HepG2 (cell line): ENCODE results near the gene NR2F1-AS1. TPM values are rescaled to one million over a fixed set of nuclear protein-coding genes. Genes with fewer than 3 reads are reported as not detected.

Experiments used
- CC2D1A ChIP-seq: sonication (generic); formaldehyde crosslinking; IDR thresholded peaks from 2 replicates; pipeline ENCODE4 v1.8.1; 2023; ENCODE audit warnings: mild to moderate bottlenecking, missing genetic modification reagents
- GLI4 ChIP-seq: sonication (generic); formaldehyde crosslinking; IDR thresholded peaks from 2 replicates; pipeline ENCODE4 v1.5.1; 2020; ENCODE audit warnings: missing genetic modification reagents, mild to moderate bottlenecking, moderate library complexity, borderline replicate concordance
- GZF1 ChIP-seq: sonication (generic); formaldehyde crosslinking; IDR thresholded peaks from 2 replicates; pipeline ENCODE4 v1.5.1; 2020; ENCODE audit warnings: mild to moderate bottlenecking, missing genetic modification reagents
- HDAC1 ChIP-seq: sonication (generic); formaldehyde crosslinking; IDR thresholded peaks from 2 replicates; pipeline ENCODE4 v1.5.1; 2020; ENCODE audit warnings: mild to moderate bottlenecking, missing genetic modification reagents
- HDAC2 ChIP-seq: sonication (generic); formaldehyde crosslinking; IDR thresholded peaks from 2 replicates; pipeline ENCODE4 v1.4.0; 2020; ENCODE audit warnings: missing genetic modification reagents
- HHEX ChIP-seq: IDR thresholded peaks from 2 replicates; pipeline ENCODE4 v1.6.1; 2016; ENCODE audit warnings: control low read depth
- HNRNPUL1 ChIP-seq: fragments of 200-400 bp; formaldehyde crosslinking; IDR thresholded peaks from 2 replicates; pipeline ENCODE4 v1.6.1; 2017; ENCODE audit warnings: low read depth, mild to moderate bottlenecking, low read length, moderate library complexity
- IKZF4 ChIP-seq: sonication (generic); formaldehyde crosslinking; IDR thresholded peaks from 2 replicates; pipeline ENCODE4 v1.5.1; 2020; ENCODE audit warnings: borderline replicate concordance, mild to moderate bottlenecking, low read depth, missing genetic modification reagents; ENCODE audit errors: not compliant biosample characterization
- KDM5B ChIP-seq: sonication (generic); formaldehyde crosslinking; IDR thresholded peaks from 2 replicates; pipeline ENCODE4 v1.4.0; 2020; ENCODE audit warnings: missing genetic modification reagents, mild to moderate bottlenecking, borderline replicate concordance
- NFATC3 ChIP-seq: sonication (generic); formaldehyde crosslinking; IDR thresholded peaks from 2 replicates; pipeline ENCODE4 v1.5.1; 2020; ENCODE audit warnings: mild to moderate bottlenecking, missing genetic modification reagents
- RBM39 ChIP-seq: fragments of 200-400 bp; formaldehyde crosslinking; IDR thresholded peaks from one replicate; pipeline ENCODE4 v1.6.1; 2018; ENCODE audit warnings: antibody characterized with exemption, mild to moderate bottlenecking, low read depth, low read length; ENCODE audit not compliant: poor library complexity, severe bottlenecking
- RXRB ChIP-seq: IDR thresholded peaks from 2 replicates; pipeline ENCODE4 v1.6.1; 2016; ENCODE audit warnings: borderline replicate concordance, missing genetic modification reagents, missing compliant biosample characterization
- ZNF362 ChIP-seq: sonication (generic); formaldehyde crosslinking; IDR thresholded peaks from 2 replicates; pipeline ENCODE4 v1.4.0; 2020; ENCODE audit warnings: missing genetic modification reagents, mild to moderate bottlenecking, borderline replicate concordance
- ZNF382 ChIP-seq: sonication (generic); formaldehyde crosslinking; IDR thresholded peaks from 2 replicates; pipeline ENCODE4 v1.5.0; 2020; ENCODE audit warnings: missing genetic modification reagents, mild to moderate bottlenecking, borderline replicate concordance
- ZNF577 ChIP-seq: sonication (generic); formaldehyde crosslinking; IDR thresholded peaks from 2 replicates; pipeline ENCODE4 v1.4.0; 2020; ENCODE audit warnings: mild to moderate bottlenecking, low read depth, missing genetic modification reagents, borderline replicate concordance
- ZNF615 ChIP-seq: sonication (generic); formaldehyde crosslinking; IDR thresholded peaks from 2 replicates; pipeline ENCODE4 v1.5.0; 2020; ENCODE audit warnings: mild to moderate bottlenecking, missing genetic modification reagents, borderline replicate concordance
- ZNF747 ChIP-seq: sonication (generic); formaldehyde crosslinking; IDR thresholded peaks from 2 replicates; pipeline ENCODE4 v1.8.1; 2023; ENCODE audit warnings: missing genetic modification reagents, mild to moderate bottlenecking, borderline replicate concordance
- ZNF768 ChIP-seq: sonication (generic); formaldehyde crosslinking; IDR thresholded peaks from 2 replicates; pipeline ENCODE4 v1.4.0; 2020; ENCODE audit warnings: missing genetic modification reagents
- ZSCAN22 ChIP-seq: sonication (generic); formaldehyde crosslinking; IDR thresholded peaks from 2 replicates; pipeline ENCODE4 v1.4.0; 2020; ENCODE audit warnings: mild to moderate bottlenecking, missing genetic modification reagents
- ZSCAN9 ChIP-seq: IDR thresholded peaks from 2 replicates; pipeline ENCODE4 v1.6.1; 2016; ENCODE audit warnings: borderline replicate concordance
- polyA plus RNA-seq, 8 experiments: library from polyadenylated mRNA; depleted of rRNA in 3 of 8; stranded (reverse) in 7 of 8; unstranded in 1 of 8; fragments of >200 nt; fragmentation: Illumina TruSeq in 4 of 8; extraction: Trizol in 4 of 8; gene quantifications; 2 replicates each; pipeline versions ENCODE4 v1.2.1 to v1.2.3, GENCODE V29; 2011 to 2016; ENCODE audit warnings: low read depth in 4 of 8, missing spikeins in 1 of 8, mixed read lengths in 1 of 8; ENCODE audit not compliant: insufficient read depth in 1 of 8
- total RNA-seq, 5 experiments: library from RNA; depleted of rRNA; stranded (reverse); fragments of >200 nt; fragmentation: Illumina TruSeq; extraction: Trizol; gene quantifications; 2 replicates each; pipeline ENCODE4 v1.2.3, GENCODE V29; 2016; ENCODE audit warnings: low read depth in 1 of 5
- TF ChIP-seq, protein P1 (sequence below): sonication (generic); formaldehyde crosslinking; IDR thresholded peaks from 2 replicates; pipeline ENCODE4 v1.8.0; 2022; ENCODE audit warnings: mild to moderate bottlenecking, missing genetic modification reagents; ENCODE audit not compliant: insufficient replicate concordance
- TF ChIP-seq, protein P2 (sequence below): sonication (generic); formaldehyde crosslinking; IDR thresholded peaks from 2 replicates; pipeline ENCODE4 v1.5.0; 2020; ENCODE audit warnings: mild to moderate bottlenecking, missing genetic modification reagents
- TF ChIP-seq, protein P3 (sequence below): sonication (generic); formaldehyde crosslinking; conservative IDR thresholded peaks from 2 replicates; pipeline ENCODE4 v1.4.0; 2020; ENCODE audit warnings: missing genetic modification reagents

NR2F1-AS1 gene
- total and polyA plus RNA-seq, 2 of the 13 experiments (the other 11 are each of a cell fraction or from before 2014, with no cell fraction given) = 2.8 TPM

- TF ChIP-seq ZNF577 (CRISPR knock-in tag) (no peak), HNRNPUL1 (no peak), GLI4 (0 out of 2 replicates have a peak, but pooled peaks have one; percentile 27), ZSCAN22 (CRISPR knock-in tag) (no peak), ZNF768 (CRISPR knock-in tag) (peak; percentile 60; the same call in 1 of the 2 replicates), ZNF615 (CRISPR knock-in tag) (no peak), ZSCAN9 (CRISPR knock-in tag) (no peak), NFATC3 (CRISPR knock-in tag) (no peak), RBM39 (no peak), HDAC1 (CRISPR knock-in tag) (peak; percentile 34), RXRB (no peak; the same call in 1 of the 2 replicates), KDM5B (CRISPR knock-in tag) (0 out of 2 replicates have a peak, but pooled peaks have one; percentile 17), CC2D1A (CRISPR knock-in tag) (no peak), HDAC2 (CRISPR knock-in tag) (peak; percentile 24; the same call in 1 of the 2 replicates), ZNF362 (CRISPR knock-in tag) (no peak), GZF1 (no peak), HHEX (no peak), ZNF382 (CRISPR knock-in tag) (no peak), IKZF4 (CRISPR knock-in tag) (no peak), ZNF747 (CRISPR knock-in tag) (peak; percentile 55; the same call in 1 of the 2 replicates)
- TF ChIP-seq, protein P1, sequence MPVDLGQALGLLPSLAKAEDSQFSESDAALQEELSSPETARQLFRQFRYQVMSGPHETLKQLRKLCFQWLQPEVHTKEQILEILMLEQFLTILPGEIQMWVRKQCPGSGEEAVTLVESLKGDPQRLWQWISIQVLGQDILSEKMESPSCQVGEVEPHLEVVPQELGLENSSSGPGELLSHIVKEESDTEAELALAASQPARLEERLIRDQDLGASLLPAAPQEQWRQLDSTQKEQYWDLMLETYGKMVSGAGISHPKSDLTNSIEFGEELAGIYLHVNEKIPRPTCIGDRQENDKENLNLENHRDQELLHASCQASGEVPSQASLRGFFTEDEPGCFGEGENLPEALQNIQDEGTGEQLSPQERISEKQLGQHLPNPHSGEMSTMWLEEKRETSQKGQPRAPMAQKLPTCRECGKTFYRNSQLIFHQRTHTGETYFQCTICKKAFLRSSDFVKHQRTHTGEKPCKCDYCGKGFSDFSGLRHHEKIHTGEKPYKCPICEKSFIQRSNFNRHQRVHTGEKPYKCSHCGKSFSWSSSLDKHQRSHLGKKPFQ (CRISPR knock-in tag) = no peak
- TF ChIP-seq, protein P2, sequence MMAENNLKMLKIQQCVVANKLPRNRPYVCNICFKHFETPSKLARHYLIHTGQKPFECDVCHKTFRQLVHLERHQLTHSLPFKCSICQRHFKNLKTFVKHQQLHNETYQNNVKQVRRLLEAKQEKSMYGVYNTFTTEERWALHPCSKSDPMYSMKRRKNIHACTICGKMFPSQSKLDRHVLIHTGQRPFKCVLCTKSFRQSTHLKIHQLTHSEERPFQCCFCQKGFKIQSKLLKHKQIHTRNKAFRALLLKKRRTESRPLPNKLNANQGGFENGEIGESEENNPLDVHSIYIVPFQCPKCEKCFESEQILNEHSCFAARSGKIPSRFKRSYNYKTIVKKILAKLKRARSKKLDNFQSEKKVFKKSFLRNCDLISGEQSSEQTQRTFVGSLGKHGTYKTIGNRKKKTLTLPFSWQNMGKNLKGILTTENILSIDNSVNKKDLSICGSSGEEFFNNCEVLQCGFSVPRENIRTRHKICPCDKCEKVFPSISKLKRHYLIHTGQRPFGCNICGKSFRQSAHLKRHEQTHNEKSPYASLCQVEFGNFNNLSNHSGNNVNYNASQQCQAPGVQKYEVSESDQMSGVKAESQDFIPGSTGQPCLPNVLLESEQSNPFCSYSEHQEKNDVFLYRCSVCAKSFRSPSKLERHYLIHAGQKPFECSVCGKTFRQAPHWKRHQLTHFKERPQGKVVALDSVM (CRISPR knock-in tag) = no peak
- TF ChIP-seq, protein P3, sequence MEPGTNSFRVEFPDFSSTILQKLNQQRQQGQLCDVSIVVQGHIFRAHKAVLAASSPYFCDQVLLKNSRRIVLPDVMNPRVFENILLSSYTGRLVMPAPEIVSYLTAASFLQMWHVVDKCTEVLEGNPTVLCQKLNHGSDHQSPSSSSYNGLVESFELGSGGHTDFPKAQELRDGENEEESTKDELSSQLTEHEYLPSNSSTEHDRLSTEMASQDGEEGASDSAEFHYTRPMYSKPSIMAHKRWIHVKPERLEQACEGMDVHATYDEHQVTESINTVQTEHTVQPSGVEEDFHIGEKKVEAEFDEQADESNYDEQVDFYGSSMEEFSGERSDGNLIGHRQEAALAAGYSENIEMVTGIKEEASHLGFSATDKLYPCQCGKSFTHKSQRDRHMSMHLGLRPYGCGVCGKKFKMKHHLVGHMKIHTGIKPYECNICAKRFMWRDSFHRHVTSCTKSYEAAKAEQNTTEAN = no peak
Measured at GRCh38 chr5:93620487-93621326, 39.7 kb upstream of the NR2F1-AS1 start (continued).
